Erythroblast (primary cell): ENCODE data around the gene RELT.

Experiments
- GATA1 ChIP-seq: IDR thresholded peaks from 2 replicates; pipeline ENCODE4 v1.6.1; 2011; ENCODE audit warnings: low read depth, mild to moderate bottlenecking, control low read depth, low read length, moderate library complexity
- POLR2A ChIP-seq: IDR thresholded peaks from 2 replicates; pipeline ENCODE4 v1.6.1; 2011; ENCODE audit warnings: mild to moderate bottlenecking, low read length

- no peak for TF ChIP-seq POLR2A
- no peak for TF ChIP-seq GATA1
These were observed 40.8 kb upstream of the RELT start for GRCh38 chr11:73335204-73335923.
